GM11168 (cell line): ENCODE measurements around the gene TGFBRAP1.

Experiments used
- in situ Hi-C: fragments of 300-500 bp; cut with MboI; formaldehyde crosslinking; loops from one replicate; pipeline ENCODE4 v1.12.0; 2022; ENCODE audit warnings: low sequenced_read_pairs; ENCODE audit not compliant: unreplicated experiment

Gene TGFBRAP1

DNA sequence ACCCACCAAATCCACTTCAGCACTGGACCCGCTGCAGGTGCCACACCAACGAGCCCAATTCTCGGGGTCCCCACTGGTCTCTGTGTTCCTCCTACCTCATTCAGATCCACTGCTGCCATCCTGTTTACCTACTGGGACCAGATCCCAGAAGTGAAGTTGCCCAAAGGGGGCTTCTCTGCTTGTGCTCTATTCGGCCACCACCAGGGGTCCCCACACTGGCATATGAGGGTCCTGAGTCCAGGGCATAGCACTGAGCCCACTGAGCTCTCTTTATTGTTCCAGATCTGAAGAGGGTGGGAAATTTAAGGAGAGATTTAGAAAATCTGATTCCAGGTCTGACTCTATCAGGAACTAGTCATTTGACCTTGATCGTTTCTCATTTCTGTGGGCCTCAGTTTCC is 85.6 kb downstream of the TGFBRAP1 start:
- in situ Hi-C loops, result no loop called here

DNA sequence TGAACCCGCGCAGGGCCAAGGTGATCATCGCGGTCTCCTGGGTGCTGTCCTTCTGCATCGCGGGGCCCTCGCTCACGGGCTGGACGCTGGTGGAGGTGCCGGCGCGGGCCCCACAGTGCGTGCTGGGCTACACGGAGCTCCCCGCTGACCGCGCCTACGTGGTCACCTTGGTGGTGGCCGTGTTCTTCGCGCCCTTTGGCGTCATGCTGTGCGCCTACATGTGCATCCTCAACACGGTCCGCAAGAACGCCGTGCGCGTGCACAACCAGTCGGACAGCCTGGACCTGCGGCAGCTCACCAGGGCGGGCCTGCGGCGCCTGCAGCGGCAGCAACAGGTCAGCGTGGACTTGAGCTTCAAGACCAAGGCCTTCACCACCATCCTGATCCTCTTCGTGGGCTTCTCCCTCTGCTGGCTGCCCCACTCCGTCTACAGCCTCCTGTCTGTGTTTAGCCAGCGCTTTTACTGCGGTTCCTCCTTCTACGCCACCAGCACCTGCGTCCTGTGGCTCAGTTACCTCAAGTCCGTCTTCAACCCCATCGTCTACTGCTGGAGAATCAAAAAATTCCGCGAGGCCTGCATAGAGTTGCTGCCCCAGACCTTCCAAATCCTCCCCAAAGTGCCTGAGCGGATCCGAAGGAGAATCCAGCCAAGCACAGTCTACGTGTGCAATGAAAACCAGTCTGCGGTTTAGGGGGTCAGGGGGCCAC is 87.1 kb downstream of the TGFBRAP1 start:
- in situ Hi-C loops, result no loop called here

DNA sequence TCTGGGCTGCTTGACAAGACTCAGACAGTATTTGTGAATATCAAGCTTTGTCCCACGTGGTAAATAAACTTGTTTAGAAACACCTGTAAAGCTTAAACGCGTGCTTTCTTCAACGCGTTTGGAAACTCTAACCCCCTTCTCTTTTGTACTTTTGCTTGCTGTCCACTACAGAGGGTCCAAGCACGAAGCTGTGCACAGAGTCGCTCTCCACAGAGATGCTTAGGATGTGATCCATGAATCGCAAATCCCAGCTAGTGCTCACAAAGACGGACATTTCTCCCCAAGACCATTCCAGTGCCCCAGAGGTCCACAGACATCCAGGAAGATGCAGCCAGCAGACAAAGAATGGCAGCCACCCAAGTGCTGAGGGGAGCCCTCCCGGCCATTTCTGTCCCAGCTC is 88.1 kb downstream of the TGFBRAP1 start, which contains the start of gene GPR45:
TSS of gene GPR45 (plus strand) at position 301 of the 400 bp plus-strand sequence. CDS start 116 bp downstream, outside the sequence.
- in situ Hi-C loops, result no loop called here

DNA sequence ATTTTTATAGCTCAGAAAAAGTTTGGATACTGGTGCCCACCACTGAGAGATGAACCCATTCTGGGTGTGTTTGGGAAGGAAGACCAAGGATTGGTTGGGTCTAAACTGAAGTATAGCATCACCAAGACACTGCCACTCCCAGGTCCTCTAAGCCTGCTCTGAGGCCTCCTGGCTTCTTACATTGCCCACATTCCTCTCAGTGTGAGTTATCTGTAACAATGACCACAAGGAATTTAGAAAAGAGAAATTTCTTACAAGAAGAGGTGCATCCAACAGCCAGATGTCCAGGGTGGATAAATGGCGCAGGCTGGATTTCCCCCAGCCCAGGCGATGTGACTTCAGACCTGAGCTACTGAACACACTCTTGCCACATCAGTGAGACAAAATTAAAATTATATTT is 89.6 kb downstream of the TGFBRAP1 start:
- in situ Hi-C loops, result loop anchor here (5.0 kb wide), 1 partner anchor 123 kb away; no protein-coding TSS in a partner anchor

DNA sequence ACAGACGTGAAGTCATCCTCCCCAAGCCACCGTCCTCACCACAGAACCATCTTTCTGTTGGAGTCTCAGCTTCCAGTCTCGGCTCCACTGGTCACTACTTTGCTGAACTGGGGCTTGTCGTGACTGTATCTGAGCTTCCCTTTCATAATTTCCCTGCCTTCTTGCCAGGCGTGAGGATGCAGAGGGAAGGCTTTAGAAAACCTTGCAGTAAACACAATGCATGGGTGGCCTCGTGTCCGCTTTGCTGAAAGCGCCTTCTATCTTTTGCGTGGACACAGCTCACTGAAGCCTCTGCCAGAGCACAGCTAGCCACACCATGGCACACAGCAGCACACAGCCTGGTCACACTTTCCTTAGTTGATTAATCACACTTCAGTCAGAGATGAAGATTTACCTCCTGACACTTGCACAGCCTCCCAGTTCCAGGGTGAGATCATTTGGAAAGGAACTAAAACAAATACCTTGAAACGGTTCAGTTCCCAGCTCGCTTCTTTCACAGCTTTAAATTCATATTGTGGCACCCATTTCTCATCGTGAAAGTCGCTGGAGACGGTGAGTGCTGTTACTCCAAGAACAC is 90.8 kb downstream of the TGFBRAP1 start:
- in situ Hi-C loops, result loop anchor here (5.0 kb wide), 1 partner anchor 121 kb away; no protein-coding TSS in a partner anchor

DNA sequence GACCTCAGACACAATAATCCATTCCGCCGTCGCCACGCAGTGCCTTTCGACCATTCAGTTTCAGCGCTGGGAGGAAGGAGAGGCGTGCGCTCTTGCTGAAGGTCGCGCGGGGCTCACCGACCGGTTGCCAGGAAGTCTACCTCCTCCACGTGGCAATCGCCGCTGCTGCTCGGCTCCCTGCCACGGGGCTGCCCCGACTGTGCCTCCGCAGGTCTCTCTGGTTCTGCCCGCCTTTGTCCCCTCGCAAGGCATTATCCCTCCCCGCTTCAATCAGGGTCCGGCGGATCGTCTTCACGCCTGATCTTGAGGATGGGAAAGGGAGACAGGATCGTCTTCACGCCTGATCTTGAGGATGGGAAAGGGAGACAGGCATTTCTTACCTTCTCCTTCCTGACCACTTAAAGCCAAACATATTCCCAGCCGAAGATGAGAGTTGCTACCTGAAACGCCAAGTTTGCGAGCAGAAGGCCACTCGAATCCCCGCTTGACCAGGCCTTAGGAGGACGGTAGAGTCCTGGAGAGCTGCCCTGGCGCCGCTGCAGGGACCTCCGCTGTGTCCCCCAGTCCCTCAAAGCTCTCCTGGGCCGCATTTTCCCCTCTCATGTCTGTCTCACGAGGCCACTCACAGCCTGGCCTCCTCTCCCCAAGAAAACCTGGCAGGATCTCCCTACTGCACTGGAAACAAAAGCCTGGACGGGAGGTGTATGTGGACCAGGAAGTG is 92.3 kb downstream of the TGFBRAP1 start:
- in situ Hi-C loops, result loop anchor here (5.0 kb wide), 1 partner anchor 120 kb away; no protein-coding TSS in a partner anchor

DNA sequence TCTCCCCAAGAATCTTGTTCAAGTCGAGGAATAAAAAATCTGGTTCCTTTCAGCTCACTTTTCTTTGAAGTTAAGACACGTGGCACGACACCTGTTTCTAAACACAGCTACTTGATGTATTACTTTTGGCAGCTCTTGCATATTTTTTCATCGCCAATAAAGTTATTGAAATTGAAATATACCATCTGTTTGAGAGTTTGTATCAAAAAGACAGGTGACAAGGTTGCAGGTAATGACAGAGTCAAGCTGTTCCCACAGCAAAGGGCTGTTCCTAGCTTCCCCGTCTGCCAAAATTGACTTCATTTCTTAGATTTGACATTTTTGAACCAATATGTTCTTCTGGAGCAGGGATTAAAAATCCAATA is 93.5 kb downstream of the TGFBRAP1 start:
- in situ Hi-C loops, result loop anchor here (5.0 kb wide), 1 partner anchor 119 kb away; no protein-coding TSS in a partner anchor

DNA sequence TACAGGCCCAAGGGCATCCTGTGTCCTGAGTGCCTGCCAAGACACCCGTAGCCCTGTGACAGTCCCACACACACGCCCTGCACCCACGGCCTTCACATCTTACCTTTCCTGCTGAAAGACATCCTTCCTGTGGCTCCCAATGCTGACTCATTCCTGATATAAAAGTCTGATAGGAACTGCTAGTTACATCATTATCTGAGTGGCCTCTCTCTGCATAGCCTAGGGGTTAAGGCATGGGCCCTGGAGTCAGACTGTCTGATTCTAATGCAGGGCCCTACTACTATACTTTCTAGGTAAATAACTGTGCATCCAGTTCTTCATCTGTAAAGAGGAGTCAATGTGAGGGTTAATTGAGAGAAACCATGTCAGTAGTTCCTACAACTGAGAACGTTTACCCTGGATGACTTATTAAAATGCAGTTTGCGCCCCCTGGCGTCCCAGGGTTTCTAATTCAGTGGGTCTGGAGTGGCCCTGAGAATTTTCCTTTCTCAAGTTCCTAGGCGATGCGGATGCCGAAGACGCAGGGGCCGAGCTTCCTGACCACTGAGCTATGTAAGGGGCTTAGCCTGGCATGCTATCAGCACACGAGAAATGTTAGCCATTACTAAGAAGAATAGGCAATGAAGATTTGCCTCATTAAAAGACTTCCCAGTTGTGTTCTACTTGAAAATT is 94.0 kb downstream of the TGFBRAP1 start:
- in situ Hi-C loops, result loop anchor here (5.0 kb wide), 1 partner anchor 118 kb away; no protein-coding TSS in a partner anchor

DNA sequence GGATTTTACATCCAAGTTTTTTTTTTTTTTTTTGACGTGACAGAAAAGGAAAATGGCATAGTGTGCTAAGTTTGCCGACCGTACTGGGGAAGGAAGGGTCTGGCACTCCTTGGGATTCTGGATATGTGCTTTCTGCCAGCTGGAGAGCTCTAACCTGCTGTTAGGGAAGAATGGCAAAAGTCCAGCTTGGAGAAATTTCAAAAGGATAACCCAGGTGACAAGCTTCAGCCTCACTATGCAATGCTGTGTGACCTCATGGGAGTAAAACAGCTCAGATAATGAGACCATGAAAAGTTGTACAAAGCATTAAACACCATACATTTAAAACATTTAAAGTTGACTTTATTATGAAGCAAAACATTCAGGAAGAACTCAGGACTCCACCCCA is 98.3 kb downstream of the TGFBRAP1 start:
- in situ Hi-C loops, result no loop called here

DNA sequence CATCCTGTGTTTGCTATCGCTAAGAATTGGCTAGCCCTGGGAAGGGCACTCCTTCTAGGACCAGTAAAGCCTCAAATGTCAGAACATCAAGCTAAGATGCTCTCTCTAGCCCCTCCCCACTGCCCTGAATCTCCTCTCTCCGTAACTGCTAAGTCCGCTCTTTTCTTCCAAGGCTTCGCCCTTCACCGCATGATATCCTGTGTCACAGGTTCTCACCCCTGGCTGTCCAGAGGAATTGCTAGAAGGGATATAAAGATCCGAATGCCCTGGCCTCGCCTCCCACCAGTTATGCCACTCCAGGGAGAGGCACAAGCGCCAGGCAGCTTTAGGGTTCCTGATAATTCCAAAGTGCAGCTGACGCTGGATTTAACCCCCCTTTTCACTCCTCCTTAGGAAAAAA is 105.1 kb downstream of the TGFBRAP1 start:
- in situ Hi-C loops, result no loop called here

DNA sequence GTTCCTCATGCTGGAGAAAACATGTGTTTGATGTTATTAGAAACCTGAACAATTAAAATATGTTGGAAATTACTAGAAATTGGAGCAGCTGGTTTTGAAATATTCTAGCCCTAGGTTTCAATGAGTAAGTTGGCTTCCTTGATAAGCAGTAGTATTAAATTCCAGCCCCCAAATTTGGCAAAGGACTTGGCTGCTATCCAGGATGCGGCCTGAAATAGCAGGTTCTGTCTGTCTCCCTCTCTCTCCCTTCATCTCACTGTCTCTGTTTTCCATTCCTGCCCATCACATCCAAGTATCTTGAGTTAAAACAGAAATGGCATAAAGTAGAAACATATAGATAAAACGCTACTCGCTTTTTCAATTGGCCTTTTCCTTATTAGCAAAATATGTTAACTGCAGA is 108.9 kb downstream of the TGFBRAP1 start:
- in situ Hi-C loops, result no loop called here

DNA sequence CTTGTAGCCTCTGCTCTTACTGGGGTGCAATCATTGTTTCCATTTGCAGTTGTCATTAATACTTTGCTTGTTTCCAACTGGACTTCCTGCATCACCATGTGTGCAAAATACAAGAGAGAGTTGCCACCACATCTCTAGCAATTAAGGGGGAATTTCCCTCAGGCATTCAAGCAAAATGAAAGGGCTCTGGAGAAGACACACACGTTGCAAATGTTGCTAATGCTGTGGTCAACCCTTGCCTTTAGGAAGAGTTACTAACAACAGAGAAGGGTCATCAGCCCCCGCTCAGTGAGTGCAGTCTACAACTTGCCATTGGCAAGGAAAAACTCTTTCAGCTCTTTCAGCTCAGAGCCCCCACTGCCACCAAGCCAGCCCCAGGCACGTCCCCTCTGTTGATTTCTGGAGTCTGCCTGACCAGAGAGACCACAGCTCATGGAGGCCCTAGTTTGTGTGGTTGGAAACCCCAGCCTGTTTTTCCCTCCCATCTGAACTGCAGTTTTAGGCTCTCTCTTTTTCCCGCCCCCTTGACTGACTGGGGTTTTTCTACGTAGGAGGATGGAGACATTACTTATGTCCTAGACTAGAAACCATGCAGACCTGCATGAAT is 113.8 kb downstream of the TGFBRAP1 start:
- in situ Hi-C loops, result no loop called here
